ENCODE measurements around the gene OOSP3. TPM values are rescaled to one million over a fixed set of nuclear protein-coding genes. Genes with fewer than 3 reads are reported as not detected.
"Not testable (repeated sequence)": the region's sequence is repeated elsewhere in the genome, so short reads cannot be mapped to it uniquely, and the experiment has no call there.

Gene OOSP3, protein sequence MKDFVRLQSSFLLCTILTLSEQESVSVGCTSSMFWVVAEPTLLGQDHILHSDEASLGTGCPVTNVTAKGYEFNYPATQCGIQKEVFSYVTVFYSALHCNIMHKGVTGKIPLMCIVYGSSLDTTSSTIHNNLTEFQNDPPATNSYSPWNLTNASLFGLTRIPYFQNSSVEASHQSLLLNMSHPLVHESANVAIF
- not detected for total RNA-seq

- ATAC-seq: no peak
- no peak for DNase-seq (ENCODE audit: low spot score)
Observed at GRCh38 chr11:59878575-59878974, at the start of gene OOSP3. OOSP3 (plus strand) TSS chr11:59878782; CDS start chr11:59878809, 27 bp downstream.

DNA sequence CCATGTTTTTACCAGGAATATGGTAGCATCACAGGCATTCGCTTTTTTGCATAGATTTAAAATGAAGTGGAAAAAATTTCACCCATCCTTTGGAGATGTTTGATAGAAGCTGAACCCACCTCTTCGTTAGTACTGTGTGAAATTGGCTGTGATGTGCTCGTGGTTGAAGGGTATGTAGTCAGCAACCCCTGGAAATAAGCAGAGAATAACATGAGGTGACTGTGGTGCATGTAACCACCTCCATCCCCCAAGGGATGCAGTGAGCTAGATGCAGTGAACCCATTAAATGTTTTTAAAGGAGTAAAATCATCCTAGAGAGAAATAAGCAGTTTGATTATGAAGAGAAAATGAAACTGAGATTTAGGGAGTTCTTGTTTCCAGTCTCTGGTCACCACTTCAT is 49.2 kb upstream of the OOSP3 start:
- ATAC-seq: no peak
- DNase-seq (ENCODE audit: low spot score): no peak

GRCh38 chr11:59833602-59834001 is 45.0 kb upstream of the OOSP3 start:
- ATAC-seq (no peak), DNase-seq (ENCODE audit: low spot score) (no peak)

- ATAC-seq (no peak), DNase-seq (ENCODE audit: low spot score) (no peak)
Observed at GRCh38 chr11:59839615-59840014, 39.0 kb upstream of the OOSP3 start.

GRCh38 chr11:59841514-59841913 is 37.1 kb upstream of the OOSP3 start:
- DNase-seq (ENCODE audit: low spot score) (no peak), ATAC-seq (no peak)

GRCh38 chr11:59842316-59842715 is 36.3 kb upstream of the OOSP3 start:
- DNase-seq (ENCODE audit: low spot score) (no peak), ATAC-seq (no peak)

DNA sequence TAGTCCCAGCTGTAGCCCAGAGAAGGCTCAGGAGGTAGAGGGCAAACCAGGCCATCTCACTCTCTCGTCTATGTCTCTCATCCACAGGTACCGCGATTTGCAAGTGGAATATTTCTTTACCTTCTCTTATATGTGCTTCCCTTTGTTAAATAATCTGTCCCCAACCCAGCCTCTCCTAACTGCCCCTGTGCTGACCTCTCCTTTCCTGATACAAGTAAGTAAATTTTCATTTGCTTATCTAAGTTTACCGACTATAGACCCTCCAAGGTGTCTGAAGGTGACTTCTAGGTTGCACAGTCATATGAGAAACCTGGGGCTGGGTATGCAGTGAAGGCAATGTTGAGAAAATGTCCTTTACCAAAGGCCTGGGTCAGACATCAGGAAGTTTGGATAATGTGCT is 33.2 kb upstream of the OOSP3 start, which contains the start of gene CBLIF:
CBLIF (minus strand) TSS at position 101 of the 400 bp plus-strand sequence; CDS start at position 55, 46 bp downstream.
- no peak for DNase-seq (ENCODE audit: low spot score)
- no peak for ATAC-seq

- no peak for ATAC-seq
- DNase-seq (ENCODE audit: low spot score): no peak
Observed at GRCh38 chr11:59846556-59846955, 32.0 kb upstream of the OOSP3 start.

- ATAC-seq (no peak), DNase-seq (ENCODE audit: low spot score) (no peak)
Observed at GRCh38 chr11:59847626-59848025, 31.0 kb upstream of the OOSP3 start.

DNA sequence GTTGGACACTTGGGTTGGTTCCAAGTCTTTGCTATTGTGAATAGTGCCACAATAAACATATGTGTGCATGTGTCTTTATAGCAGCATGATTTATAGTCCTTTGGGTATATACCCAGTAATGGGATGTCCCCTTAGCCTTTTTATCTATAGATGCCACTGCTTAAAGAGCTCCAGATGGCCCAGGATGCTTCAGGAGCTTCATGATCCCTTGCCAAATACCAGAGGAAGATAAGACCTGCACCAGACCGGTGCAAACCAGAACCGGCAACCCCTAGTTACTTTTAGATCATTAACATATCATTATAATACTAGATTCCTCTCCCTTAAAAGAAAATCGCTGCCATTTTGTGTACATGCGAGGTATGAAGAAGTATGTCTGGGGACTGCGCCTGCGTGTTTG is 30.1 kb upstream of the OOSP3 start:
- ATAC-seq; DNase-seq (ENCODE audit: low spot score): not testable (repeated sequence)

- ATAC-seq: no peak
Observed at GRCh38 chr11:59849129-59849528, 29.5 kb upstream of the OOSP3 start.

GRCh38 chr11:59849551-59849950 is 29.0 kb upstream of the OOSP3 start:
- not testable (repeated sequence) for ATAC-seq; DNase-seq (ENCODE audit: low spot score)

More at GRCh38 chr11:59849129-59849528, 29.5 kb upstream of the OOSP3 start:
- DNase-seq (ENCODE audit: low spot score): no peak

DNA sequence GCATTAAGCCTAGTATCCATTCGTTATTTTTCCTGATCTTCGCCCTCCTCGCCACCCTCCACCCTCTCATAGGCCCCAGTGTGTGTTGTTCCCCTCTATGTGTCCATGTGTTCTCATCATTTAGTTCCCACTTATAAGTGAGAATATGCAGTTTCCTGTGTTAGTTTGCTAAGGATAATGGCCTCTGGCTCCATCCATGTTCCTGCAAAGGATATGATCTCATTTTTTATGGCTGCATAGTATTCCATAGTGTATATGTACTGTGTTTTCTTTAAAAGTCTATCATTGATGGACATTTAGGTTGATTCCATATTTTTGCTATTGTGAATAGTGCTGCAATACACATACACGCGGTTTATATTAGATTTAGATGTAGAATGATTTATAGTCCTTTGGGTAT is 27.2 kb upstream of the OOSP3 start:
- DNase-seq (ENCODE audit: low spot score); ATAC-seq: not testable (repeated sequence)

GRCh38 chr11:59854871-59855270 is 23.7 kb upstream of the OOSP3 start:
- ATAC-seq: no peak

GRCh38 chr11:59857439-59858434 is 20.8 kb upstream of the OOSP3 start:
- ATAC-seq: no peak

More at GRCh38 chr11:59854871-59855270, 23.7 kb upstream of the OOSP3 start:
- DNase-seq (ENCODE audit: low spot score): no peak

GRCh38 chr11:59859673-59860072 is 18.9 kb upstream of the OOSP3 start:
- ATAC-seq: no peak

More at GRCh38 chr11:59857439-59858434, 20.8 kb upstream of the OOSP3 start:
- DNase-seq (ENCODE audit: low spot score): no peak

DNA sequence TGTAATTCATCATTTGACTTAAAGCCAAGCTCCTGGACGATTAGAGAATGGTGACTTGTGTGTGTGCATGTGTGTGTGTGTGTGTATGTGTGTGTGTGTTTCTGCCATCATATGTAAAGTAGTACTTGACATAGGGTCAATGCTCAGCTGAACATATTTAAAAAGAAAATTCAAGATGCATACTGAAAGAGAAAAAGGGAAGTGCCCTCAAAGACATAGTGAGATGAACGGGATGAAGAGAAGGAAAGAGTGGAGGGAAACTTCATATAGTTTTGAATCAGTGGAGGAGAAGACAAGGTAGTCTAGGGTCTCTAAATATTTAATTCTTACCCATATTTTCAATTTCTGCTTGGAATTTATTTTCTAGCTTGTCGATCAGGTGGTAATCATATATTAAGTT is 16.3 kb upstream of the OOSP3 start:
- no peak for DNase-seq (ENCODE audit: low spot score)
- ATAC-seq: no peak

More at GRCh38 chr11:59859673-59860072, 18.9 kb upstream of the OOSP3 start:
- DNase-seq (ENCODE audit: low spot score): no peak

DNA sequence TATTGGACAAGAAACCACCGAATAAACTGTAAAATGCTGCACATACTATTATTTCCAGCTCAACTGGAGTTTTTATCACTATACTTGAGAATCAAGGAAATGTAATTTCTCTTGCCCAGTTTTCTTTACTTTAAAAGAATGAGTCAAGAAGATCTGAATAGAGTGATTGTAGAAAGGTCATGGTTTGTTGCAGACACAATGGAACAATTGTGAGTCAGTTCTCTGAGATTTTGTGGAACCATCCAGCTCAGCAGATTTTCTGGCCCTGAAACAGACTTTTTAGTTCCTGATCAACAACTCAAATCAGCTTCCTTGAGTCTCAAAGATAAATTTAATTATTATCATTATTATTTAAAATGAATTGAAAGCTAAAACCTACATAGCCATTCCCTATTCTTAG is 13.6 kb upstream of the OOSP3 start:
- DNase-seq (ENCODE audit: low spot score) (no peak), ATAC-seq (no peak)

GRCh38 chr11:59866397-59866796 is 12.2 kb upstream of the OOSP3 start, which contains the start of gene TCN1:
TCN1 (minus strand) TSS chr11:59866487; CDS start chr11:59866470, 17 bp downstream.
- no peak for DNase-seq (ENCODE audit: low spot score)
- no peak for ATAC-seq

GRCh38 chr11:59866836-59867235 is 11.7 kb upstream of the OOSP3 start:
- no peak for DNase-seq (ENCODE audit: low spot score)

DNA sequence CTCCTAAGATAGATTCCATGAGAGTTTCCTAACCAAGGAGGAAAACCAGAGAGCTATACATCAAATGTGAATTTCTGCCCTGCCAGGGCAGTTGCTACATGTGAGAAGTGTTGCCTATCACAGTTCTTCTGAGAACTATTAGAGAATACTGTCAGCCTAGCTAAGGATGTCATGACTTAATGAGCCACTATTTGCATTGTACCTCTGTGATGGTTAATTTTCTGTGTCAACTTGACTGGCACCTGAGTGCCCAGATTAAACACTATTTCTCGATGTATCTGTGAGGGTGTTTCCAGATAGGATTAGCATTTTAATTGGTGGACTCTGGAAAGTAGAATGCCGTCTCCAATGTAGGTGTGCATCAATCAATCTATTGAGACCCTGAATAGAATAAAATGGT is 10.6 kb upstream of the OOSP3 start:
- ATAC-seq: no peak

More at GRCh38 chr11:59866836-59867235, 11.7 kb upstream of the OOSP3 start:
- no peak for ATAC-seq

More for the DNA sequence above, 10.6 kb upstream of the OOSP3 start:
- no peak for DNase-seq (ENCODE audit: low spot score)
